Epithelial cell of prostate (primary cell): ENCODE results near the gene KIAA2012.

Source experiments
- DNase-seq: peaks from one replicate; pipeline ENCODE4 v3.0.0-alpha.2; 2011; ENCODE audit warnings: low read depth, low spot score
- H3K27ac ChIP-seq: fragments of 450-650 bp; 2 replicates; pipeline ENCODE4 v1.5.1; 2017; ENCODE audit warnings: mild to moderate bottlenecking

Gene KIAA2012

GRCh38 chr2:202072737-202073401 is at the start of gene KIAA2012:
Gene KIAA2012 (plus strand): TSS chr2:202073255. CDS start chr2:202073628, 373 bp downstream.
- DNase-seq: no peak
- no peak within 1 kb of the TSS for H3K27ac ChIP-seq

- no peak for DNase-seq
- no peak overlapping the region for H3K27ac ChIP-seq
Measured at GRCh38 chr2:202023904-202024266, 49.2 kb upstream of the KIAA2012 start.

- H3K27ac ChIP-seq: no peak overlapping the region
Measured at GRCh38 chr2:202024871-202025270, 48.2 kb upstream of the KIAA2012 start.

DNA sequence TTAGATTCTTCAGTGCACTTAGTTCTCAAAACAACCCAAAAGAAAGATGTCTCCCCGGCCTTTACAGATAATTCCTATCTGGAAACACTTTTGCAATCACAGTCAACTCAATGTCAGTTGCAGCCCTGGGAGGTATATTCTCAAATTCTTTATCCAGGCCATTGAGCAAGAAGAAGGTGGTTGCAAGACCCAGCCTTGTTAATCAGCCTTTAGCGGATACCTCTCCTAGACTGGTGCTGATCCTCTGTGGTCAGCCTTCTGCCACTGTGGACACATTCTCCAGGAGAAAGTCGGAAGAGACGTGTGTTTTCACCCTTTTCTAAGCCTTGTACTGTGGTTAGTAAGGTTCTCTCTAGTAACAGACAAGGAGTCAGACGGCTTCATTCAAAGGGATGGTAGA is 47.2 kb upstream of the KIAA2012 start:
- DNase-seq: no peak
- no peak overlapping the region for H3K27ac ChIP-seq

More at GRCh38 chr2:202024871-202025270, 48.2 kb upstream of the KIAA2012 start:
- DNase-seq: no peak

DNA sequence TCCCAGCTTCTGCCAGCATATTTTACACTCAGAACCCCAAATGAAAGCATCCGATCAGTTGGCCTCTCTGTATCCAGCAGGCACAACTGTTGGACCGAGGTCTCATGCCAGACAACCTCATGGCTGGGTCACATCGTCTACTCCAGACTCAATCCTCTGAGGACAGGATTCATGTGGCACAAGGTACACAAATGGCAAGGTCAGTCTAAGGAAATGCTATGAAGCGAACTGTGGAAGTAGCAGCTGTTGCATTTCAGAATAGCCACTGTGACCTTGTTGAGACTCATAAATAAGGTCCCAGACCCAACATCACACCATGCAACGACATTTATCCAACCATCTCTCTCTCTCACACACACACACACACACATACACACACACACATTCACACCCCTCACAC is 46.5 kb upstream of the KIAA2012 start:
- H3K27ac ChIP-seq: no peak overlapping the region
- DNase-seq: no peak

- H3K27ac ChIP-seq: no peak overlapping the region
- DNase-seq: no peak
Measured at GRCh38 chr2:202030691-202031090, 42.4 kb upstream of the KIAA2012 start.

- H3K27ac ChIP-seq: no peak overlapping the region
Measured at GRCh38 chr2:202031246-202031951, 41.7 kb upstream of the KIAA2012 start.

GRCh38 chr2:202032846-202033316 is 40.2 kb upstream of the KIAA2012 start:
- DNase-seq: no peak
- peak overlapping the region; percentile 83 for H3K27ac ChIP-seq

More at GRCh38 chr2:202031246-202031951, 41.7 kb upstream of the KIAA2012 start:
- no peak for DNase-seq

GRCh38 chr2:202033317-202034248 is 39.5 kb upstream of the KIAA2012 start, which contains the start of gene FZD7:
Gene FZD7 (plus strand): TSS chr2:202033855. CDS start chr2:202034648, 793 bp downstream.
- peak; percentile 53 for DNase-seq
- H3K27ac ChIP-seq: peak within 1 kb of the TSS; percentile 83

DNA sequence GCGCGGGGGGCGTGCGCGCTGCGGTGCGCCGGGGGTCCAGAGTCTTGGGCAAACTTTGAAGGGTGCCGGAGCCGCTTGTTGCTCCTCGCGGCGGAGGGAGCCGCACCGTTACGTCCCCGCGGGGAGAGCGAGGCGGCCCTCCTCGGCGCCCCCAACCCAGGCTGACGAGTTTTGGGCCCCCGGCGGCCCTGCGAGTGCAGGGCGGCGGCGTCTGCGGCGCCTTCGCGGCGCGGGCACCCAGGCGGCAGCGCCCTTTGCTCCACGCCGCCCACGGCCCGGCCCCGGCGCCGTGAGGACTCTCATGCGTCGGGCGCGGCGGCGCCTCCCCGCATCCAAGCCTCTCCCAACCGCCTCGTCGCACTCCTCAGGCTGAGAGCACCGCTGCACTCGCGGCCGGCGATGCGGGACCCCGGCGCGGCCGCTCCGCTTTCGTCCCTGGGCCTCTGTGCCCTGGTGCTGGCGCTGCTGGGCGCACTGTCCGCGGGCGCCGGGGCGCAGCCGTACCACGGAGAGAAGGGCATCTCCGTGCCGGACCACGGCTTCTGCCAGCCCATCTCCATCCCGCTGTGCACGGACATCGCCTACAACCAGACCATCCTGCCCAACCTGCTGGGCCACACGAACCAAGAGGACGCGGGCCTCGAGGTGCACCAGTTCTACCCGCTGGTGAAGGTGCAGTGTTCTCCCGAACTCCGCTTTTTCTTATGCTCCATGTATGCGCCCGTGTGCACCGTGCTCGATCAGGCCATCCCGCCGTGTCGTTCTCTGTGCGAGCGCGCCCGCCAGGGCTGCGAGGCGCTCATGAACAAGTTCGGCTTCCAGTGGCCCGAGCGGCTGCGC is 38.6 kb upstream of the KIAA2012 start:
- H3K27ac ChIP-seq: peak overlapping the region; percentile 83
- DNase-seq: no peak

- no peak overlapping the region for H3K27ac ChIP-seq
- no peak for DNase-seq
Measured at GRCh38 chr2:202035089-202035940, 37.7 kb upstream of the KIAA2012 start.

DNA sequence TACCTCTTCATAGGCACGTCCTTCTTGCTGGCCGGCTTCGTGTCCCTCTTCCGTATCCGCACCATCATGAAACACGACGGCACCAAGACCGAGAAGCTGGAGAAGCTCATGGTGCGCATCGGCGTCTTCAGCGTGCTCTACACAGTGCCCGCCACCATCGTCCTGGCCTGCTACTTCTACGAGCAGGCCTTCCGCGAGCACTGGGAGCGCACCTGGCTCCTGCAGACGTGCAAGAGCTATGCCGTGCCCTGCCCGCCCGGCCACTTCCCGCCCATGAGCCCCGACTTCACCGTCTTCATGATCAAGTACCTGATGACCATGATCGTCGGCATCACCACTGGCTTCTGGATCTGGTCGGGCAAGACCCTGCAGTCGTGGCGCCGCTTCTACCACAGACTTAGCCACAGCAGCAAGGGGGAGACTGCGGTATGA is 37.1 kb upstream of the KIAA2012 start:
- DNase-seq: no peak
- no peak overlapping the region for H3K27ac ChIP-seq

- no peak for DNase-seq
- no peak overlapping the region for H3K27ac ChIP-seq
Measured at GRCh38 chr2:202036601-202037037, 36.4 kb upstream of the KIAA2012 start.

DNA sequence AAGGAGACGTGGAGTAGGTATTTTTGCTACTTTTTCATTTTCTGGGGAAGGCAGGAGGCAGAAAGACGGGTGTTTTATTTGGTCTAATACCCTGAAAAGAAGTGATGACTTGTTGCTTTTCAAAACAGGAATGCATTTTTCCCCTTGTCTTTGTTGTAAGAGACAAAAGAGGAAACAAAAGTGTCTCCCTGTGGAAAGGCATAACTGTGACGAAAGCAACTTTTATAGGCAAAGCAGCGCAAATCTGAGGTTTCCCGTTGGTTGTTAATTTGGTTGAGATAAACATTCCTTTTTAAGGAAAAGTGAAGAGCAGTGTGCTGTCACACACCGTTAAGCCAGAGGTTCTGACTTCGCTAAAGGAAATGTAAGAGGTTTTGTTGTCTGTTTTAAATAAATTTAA is 36.0 kb upstream of the KIAA2012 start:
- no peak for DNase-seq
- H3K27ac ChIP-seq: no peak overlapping the region

DNA sequence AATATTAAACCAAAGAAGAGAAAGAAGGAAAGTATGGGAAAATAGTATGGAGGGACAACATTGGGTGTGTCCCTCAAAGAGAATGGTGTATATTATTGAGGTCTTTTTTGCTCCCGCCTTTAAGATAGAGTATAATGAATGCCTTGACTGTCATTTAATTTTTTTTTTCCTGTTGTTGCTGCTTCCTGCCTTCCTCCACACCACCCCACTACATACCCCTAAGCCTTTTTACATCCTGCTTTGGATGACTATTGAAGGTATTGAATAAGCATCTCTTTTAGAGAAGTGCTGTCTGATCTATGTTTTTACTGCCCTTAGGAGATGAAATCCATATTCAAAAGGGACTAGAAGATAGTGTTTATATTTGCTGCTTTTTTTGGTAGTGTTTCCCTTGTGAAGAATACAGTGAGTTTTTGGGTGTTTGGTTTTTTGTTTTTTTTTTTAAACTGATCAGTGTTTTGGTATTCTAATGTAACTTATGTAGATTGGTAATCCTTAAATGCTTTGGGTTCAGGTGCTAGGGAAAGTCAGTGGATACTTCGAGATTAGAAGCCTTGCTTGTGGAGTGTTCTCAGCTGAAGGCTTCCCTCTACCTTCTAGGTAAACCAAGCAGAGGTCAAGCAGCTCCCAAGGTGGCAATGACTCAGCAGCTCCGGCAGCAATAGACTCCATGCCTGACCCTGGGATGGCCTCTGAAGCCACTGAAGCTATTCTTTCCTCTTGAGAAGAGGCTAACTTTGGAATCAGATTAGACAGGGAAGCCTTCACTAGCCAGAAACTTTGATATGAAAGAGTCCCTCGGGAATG is 34.4 kb upstream of the KIAA2012 start:
- no peak for DNase-seq
- no peak overlapping the region for H3K27ac ChIP-seq

DNA sequence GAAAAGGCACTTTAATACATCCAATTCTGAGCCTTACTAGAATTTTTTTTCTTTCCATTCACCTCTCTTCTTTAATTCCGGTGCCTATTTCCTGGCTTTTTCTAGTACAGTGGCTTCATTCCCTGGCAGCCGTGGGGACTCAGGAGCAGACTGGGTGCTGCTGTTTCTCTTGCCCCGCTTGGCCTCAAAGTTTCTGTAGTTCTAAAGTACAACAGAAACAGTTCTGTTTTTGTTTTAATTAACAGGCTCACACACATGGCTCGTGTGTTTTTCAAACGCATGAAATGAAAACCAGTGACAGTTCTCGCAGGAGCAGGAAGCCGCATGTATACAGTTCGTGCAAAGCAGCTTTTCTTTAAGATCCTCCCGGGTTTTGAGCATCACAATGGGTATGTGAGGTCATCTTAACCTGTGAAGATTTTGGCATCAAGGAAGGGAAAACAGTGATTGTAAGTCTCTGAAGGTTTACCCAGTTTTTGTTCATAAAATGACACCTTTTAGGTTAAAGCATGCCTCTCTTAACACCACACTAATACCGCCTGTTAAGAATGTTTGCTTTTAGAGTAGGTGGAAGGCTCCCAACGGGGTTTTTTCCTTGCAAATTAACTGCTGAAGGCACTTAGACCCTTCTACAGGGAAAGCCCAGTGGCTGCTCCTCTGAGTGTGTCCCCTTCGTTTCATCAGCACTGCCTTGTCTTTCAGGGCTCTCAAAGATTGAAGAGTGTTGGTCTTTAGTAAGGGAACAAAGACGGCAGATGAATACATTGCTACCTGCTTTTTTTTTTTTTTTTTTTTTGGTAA is 33.6 kb upstream of the KIAA2012 start:
- no peak for DNase-seq
- no peak overlapping the region for H3K27ac ChIP-seq
